GM12872 (cell line): ENCODE data around the gene CRIP2.

Experiments used
- CTCF ChIP-seq: IDR thresholded peaks from 3 replicates; pipeline ENCODE4 v1.5.1; 2011; ENCODE audit warnings: low read depth, mild to moderate bottlenecking, low read length, moderate library complexity; ENCODE audit not compliant: insufficient read depth

The CRIP2 gene

GRCh38 chr14:105445290-105445689 lies 29.3 kb upstream of the CRIP2 start:
- TF ChIP-seq CTCF, result no peak

- TF ChIP-seq CTCF, result no peak
Observed at GRCh38 chr14:105445901-105446845, 28.4 kb upstream of the CRIP2 start.

- TF ChIP-seq CTCF, result no peak
Observed at GRCh38 chr14:105446971-105447370, 27.6 kb upstream of the CRIP2 start.

GRCh38 chr14:105447651-105448640 lies 26.7 kb upstream of the CRIP2 start:
- TF ChIP-seq CTCF, result no peak

- peak; percentile 84 for TF ChIP-seq CTCF
Observed at GRCh38 chr14:105448706-105449111, 25.9 kb upstream of the CRIP2 start.

GRCh38 chr14:105449276-105450122 lies 25.1 kb upstream of the CRIP2 start:
- no peak for TF ChIP-seq CTCF
